HG03280 (cell line): Measurements from ENCODE around the gene MAPT.

Experiments used
- ATAC-seq: cut with Tn5 transposase; IDR thresholded peaks from one replicate; pipeline ENCODE4 v1.9.1; 2021; ENCODE audit warnings: mild to moderate bottlenecking, moderate library complexity; ENCODE audit not compliant: unreplicated experiment

Gene MAPT

GRCh38 chr17:46026166-46027047, 132.1 kb downstream of the MAPT start:
- no peak for ATAC-seq

DNA sequence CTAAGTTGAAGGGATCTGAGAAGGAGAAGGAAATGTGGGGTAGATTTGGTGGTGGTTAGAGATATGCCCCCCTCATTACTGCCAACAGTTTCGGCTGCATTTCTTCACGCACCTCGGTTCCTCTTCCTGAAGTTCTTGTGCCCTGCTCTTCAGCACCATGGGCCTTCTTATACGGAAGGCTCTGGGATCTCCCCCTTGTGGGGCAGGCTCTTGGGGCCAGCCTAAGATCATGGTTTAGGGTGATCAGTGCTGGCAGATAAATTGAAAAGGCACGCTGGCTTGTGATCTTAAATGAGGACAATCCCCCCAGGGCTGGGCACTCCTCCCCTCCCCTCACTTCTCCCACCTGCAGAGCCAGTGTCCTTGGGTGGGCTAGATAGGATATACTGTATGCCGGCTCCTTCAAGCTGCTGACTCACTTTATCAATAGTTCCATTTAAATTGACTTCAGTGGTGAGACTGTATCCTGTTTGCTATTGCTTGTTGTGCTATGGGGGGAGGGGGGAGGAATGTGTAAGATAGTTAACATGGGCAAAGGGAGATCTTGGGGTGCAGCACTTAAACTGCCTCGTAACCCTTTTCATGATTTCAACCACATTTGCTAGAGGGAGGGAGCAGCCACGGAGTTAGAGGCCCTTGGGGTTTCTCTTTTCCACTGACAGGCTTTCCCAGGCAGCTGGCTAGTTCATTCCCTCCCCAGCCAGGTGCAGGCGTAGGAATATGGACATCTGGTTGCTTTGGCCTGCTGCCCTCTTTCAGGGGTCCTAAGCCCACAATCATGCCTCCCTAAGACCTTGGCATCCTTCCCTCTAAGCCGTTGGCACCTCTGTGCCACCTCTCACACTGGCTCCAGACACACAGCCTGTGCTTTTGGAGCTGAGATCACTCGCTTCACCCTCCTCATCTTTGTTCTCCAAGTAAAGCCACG, 133.0 kb downstream of the MAPT start:
- ATAC-seq: no peak

GRCh38 chr17:46027976-46028325, 133.6 kb downstream of the MAPT start:
- no peak for ATAC-seq

GRCh38 chr17:46028374-46028773, 134.0 kb downstream of the MAPT start:
- no peak for ATAC-seq

DNA sequence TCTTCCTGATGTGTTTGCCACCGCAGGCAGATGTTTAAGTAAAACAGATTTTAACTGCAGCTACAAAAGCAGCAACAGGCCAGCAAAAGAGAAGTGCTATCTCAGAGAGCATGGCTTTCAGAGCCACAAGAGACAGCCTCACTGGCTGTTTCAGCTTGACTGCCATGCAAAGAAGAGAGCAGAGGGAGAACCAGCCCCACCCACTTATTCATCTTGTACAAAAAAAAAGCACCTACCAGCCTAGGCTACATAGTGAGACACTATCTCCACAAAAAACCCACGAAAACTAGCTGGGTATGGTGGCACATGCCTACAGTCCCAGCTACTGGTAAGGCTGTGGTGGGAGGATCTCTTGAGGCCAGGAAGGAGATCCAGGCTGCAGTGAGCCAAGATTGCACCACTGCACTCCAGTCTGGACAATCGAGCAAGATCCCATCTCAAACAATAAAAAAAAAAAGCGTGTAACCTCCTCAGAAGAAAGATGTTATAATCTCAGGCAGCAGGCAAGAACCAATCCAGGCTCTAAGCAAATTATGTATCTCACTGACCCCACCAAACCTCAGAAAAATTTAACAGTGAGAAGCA, 134.7 kb downstream of the MAPT start:
- ATAC-seq: no peak

DNA sequence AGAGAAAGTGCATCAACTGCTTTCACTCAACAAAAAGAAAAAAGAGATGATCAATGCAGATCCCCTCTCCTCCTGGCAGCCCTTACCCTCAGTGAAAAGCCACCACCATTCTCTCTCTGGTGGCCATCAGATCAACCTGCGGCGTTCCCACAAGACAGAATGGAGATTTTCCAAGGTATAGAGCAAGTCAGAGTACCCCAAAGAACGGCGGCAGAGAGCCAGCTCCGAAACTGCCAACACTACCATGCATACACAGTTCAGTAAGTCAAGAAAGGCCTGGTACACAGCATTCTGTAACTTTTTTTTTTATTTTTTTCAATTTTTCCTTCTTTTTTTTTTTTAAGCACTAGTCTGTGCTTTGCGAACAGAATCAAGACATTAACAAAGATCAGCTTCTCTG, 135.3 kb downstream of the MAPT start:
- ATAC-seq: no peak

DNA sequence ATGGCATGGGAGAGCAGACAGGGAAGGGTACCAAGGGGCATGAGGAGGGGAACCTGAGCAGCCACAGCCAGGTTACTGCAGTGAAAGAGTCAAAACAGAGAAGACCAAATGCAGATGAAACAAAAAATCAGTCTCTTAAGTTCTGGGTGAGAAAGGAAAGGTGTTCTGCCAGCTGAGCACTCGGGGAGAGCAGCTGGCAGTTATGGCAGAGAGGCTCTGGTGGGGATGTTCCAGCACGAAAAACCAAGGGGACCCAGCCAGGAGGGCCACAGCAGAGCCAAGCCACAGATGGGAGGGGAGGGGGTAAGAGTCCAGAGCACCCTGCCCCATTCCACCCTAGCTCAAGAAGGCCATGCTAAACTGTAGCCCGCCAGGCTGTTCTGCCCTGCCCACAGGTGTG, 136.4 kb downstream of the MAPT start:
- no peak for ATAC-seq

GRCh38 chr17:46031440-46031839, 137.1 kb downstream of the MAPT start:
- no peak for ATAC-seq

DNA sequence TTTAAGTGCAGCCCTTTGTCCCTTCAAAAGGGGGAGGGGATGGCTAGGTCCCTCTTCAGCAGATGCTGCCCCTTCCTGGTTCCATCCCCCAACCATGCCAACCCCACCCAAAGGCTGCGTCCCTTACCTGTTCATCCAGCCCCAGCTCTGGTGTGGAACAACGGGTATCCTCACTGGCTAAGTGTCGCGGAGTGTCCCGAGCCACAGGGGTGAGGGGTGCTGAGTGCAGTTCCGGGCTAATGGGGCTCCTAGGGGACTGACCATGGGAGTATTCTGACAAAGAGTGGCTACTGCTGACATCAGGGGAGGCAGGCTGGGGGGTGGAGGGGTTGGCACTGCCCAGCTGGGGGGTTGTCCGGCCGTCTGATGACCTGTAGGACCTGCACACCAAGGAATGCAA, 137.6 kb downstream of the MAPT start:
- ATAC-seq: no peak

- no peak for ATAC-seq
Measured at GRCh38 chr17:46032909-46033308, 138.6 kb downstream of the MAPT start.

DNA sequence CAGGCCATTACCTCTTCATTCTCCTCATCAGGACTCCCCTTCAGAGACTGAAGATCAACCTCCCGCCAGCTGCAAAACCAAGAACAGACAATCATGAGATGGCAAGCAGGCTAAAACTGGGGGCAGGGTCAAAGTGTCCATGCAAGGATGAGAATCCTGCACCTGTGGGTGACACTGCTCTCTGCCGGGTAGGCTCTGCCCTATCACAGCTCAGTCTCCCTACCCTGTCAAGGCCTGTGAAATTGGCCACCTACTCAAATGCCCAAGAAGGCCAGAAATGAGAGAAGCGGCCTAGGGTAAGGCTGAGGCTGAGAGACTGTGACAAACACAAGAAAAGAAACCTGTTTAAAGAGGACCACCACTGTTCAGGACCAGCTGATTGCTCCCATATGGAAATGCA, 139.0 kb downstream of the MAPT start:
- ATAC-seq: no peak

DNA sequence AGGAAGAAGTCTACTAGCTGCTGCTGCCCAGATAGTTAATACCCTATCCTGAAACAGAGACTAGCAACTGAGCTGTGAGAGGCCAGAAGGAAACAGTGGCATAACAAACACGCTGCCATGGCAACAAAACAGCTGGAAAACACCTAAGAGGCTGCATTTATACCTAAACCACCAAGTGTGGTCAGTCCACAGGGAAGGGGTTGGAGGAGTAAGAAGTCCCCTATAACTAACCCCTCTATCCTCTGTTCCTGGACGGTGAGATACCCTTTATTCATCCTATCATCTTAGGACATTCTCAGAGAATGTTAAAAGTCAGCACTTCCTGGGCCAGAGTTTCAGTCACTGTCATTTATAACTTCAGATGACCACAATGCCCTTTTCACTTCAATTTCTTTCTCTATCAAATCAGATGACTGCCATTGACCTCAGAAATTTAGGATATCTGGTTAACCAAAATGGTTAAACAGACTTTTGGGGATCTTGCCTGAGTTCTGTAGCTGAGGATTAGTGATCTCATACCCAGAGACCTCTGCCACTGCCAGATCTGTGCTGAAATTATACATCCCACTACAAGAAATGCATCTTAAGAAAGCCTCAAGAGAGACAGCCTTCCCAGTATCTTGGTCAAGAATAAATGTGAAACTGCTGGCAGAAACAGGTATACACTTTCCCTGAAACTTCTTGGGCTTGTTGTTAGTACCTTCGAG, 140.9 kb downstream of the MAPT start:
- peak; percentile 66 for ATAC-seq

- no peak for ATAC-seq
Measured at GRCh38 chr17:46036491-46036890, 142.1 kb downstream of the MAPT start.

DNA sequence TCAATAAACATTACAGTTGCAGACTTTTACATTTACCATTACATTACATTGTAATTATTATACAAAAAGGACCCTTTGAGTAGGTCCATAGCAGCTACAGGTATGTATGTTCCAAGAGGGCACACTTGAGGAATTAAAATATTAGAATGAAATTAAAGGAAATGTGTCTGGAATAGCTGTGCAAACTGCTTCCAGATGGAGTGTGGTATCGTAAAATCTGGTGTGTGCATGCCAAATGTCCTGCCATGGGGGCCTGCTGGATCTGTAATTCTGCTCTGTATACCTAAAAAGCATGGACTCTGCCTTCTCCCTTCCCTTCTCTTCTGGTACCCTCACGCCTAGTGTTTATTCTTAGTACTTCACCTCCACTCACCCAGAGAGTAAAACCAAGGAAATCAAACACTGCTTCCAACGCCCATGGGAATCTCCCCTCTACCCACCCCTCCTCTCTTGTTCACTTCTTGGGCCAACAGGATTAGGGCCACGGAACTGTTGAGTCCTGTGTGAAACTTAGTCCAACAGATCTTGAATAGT, 143.4 kb downstream of the MAPT start:
- no peak for ATAC-seq

DNA sequence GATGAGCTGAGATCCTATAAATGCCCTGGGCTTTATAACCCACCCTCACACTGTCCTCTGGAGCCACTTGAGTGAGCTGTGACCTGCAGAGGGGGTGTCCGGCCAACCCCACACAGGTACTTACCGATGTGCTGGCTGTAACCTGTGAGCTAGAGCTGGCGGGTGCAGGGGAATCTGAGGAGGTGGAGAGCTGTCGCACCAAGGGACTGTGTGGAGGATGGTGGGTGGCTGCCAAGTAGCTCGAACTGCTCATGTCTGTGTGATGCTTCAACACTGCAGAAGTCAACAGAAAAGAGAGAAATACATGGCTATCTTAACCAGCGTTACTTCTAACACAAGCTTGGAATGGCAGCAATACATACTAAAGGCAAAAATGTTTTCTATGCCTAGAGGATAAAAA, 144.1 kb downstream of the MAPT start:
- ATAC-seq: no peak

GRCh38 chr17:46038937-46039336, 144.6 kb downstream of the MAPT start:
- ATAC-seq: no peak

- no peak for ATAC-seq
Measured at GRCh38 chr17:46039592-46040186, 145.3 kb downstream of the MAPT start.

GRCh38 chr17:46042246-46042645, 147.9 kb downstream of the MAPT start:
- no peak for ATAC-seq

- ATAC-seq: no peak
Measured at GRCh38 chr17:46042925-46043324, 148.6 kb downstream of the MAPT start.

- ATAC-seq: no peak
Measured at GRCh38 chr17:46043606-46044005, 149.3 kb downstream of the MAPT start.
